ENCODE results near the gene CTDSPL2.

DNA sequence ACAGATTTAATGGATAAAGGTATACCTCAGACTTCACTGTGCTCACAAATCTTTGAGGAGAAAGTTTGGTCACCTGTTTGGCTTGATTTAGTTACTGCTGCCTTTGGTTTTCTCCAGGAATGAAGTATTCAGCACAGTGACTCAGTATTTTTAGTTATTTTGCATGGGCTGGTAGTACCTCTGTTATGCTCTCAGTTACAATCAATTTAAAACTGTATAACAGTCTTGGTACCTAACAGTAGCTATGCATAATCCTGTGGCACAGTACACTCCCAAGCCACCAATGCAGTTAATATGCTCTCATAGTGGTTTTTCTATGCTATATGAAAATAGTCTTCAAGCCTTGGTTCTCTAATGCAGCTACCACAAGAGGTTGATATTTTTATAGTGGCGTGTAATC lies 97.6 kb downstream of the CTDSPL2 start:
- no peak for TF ChIP-seq POLR2A (IDR thresholded peaks at IDR 0.05)
- TF ChIP-seq, protein P1, sequence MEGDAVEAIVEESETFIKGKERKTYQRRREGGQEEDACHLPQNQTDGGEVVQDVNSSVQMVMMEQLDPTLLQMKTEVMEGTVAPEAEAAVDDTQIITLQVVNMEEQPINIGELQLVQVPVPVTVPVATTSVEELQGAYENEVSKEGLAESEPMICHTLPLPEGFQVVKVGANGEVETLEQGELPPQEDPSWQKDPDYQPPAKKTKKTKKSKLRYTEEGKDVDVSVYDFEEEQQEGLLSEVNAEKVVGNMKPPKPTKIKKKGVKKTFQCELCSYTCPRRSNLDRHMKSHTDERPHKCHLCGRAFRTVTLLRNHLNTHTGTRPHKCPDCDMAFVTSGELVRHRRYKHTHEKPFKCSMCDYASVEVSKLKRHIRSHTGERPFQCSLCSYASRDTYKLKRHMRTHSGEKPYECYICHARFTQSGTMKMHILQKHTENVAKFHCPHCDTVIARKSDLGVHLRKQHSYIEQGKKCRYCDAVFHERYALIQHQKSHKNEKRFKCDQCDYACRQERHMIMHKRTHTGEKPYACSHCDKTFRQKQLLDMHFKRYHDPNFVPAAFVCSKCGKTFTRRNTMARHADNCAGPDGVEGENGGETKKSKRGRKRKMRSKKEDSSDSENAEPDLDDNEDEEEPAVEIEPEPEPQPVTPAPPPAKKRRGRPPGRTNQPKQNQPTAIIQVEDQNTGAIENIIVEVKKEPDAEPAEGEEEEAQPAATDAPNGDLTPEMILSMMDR (IDR thresholded peaks at IDR 0.05) = no peak
- no peak for TF ChIP-seq EP300 (IDR thresholded peaks at IDR 0.05)

Data from tibial nerve (tissue), 4 donors.